Activated naive CD4-positive, alpha-beta T cell treated with anti-CD3 and anti-CD28 coated beads, Interleukin-2, amount 50 U/mL, for 24 hours (primary cell): Measurements from ENCODE around the gene POLA1.

Experiments
- H3K27ac Mint-ChIP-seq: one replicate; pipeline ENCODE4 v1.8.0; 2021; ENCODE audit warnings: mild to moderate bottlenecking, mixed read lengths
- H3K27me3 Mint-ChIP-seq: one replicate; pipeline ENCODE4 v1.8.0; 2021; ENCODE audit warnings: mixed read lengths
- H3K36me3 Mint-ChIP-seq: one replicate; pipeline ENCODE4 v1.8.0; 2021; ENCODE audit warnings: mixed read lengths
- H3K4me1 Mint-ChIP-seq: one replicate; pipeline ENCODE4 v1.8.0; 2021; ENCODE audit warnings: mixed read lengths
- H3K4me3 Mint-ChIP-seq: one replicate; pipeline ENCODE4 v1.8.0; 2021; ENCODE audit warnings: mild to moderate bottlenecking, mixed read lengths
- H3K9me3 Mint-ChIP-seq: one replicate; pipeline ENCODE4 v1.8.0; 2021; ENCODE audit warnings: mixed read lengths

POLA1 gene

DNA sequence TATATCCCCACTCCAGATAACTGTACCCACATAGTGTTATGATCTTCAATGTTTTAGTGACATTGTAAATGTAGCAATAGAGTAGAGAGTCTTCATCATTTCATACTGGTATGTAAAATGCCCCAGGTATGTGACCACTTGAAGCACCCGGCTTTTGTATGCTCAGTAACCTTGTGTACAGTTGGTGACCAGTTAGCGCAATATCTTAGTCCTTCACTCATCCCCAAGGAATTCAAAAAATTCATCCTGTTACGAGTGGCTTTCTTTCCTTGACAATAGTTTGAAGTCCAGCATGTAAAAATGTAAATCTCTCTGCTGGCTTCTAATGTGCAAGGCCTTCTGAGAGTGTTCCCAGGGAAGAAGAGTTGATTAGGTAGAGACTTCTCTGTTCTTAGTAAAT lies 176.4 kb downstream of the POLA1 start:
- Mint-ChIP-seq H3K4me1 (no peaks in the 10 kb centered on the region), H3K9me3 (no peaks in the 10 kb centered on the region), H3K36me3 (peaks cover 9% of the 10 kb centered on the region), H3K27ac (no peak overlapping the region), H3K27me3 (no peaks in the 10 kb centered on the region), H3K4me3 (no peak overlapping the region)

DNA sequence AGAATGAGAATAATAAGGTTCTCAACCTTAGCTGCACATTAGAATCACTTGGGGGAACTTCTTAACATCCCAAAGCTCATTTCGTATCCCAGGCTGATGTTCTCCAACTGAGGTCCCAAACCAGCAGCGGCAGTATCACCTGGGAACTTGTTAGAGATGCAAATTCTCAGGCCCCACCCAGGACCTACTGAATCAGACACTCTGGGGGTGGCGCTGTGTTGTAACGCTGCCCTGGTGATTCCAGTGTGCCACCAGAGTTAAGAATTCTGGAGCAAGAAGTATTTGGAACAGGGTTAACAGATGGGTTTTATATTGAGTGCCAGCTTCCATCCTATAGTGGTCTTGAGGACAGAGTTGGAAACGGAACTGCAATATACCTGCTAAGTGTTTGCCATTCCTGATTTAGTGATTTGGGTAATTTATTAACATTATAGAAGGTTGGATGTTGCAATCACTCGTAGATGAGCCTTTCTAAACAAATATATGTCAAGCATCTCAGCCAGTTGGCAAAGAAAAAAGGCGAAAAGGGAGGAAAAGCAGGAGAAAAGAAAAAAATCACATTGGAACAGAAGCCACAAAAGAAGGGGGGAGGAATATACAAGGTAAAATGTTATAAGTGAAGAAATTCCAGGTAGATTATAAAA lies 181.0 kb downstream of the POLA1 start:
- Mint-ChIP-seq H3K9me3 (no peaks in the 10 kb centered on the region), H3K27ac (no peak overlapping the region), H3K4me3 (no peak overlapping the region), H3K27me3 (no peaks in the 10 kb centered on the region), H3K4me1 (peaks cover 9% of the 10 kb centered on the region), H3K36me3 (peaks cover 5% of the 10 kb centered on the region)

- peaks cover 9% of the 10 kb centered on the region for H3K4me1 Mint-ChIP-seq
- no peaks in the 10 kb centered on the region for H3K27me3 Mint-ChIP-seq
- peaks cover 3% of the 10 kb centered on the region for H3K9me3 Mint-ChIP-seq
- H3K27ac Mint-ChIP-seq, result no peak overlapping the region
- peaks cover 8% of the 10 kb centered on the region for H3K36me3 Mint-ChIP-seq
- no peak overlapping the region for H3K4me3 Mint-ChIP-seq
Measured at GRCh38 chrX:24876530-24877287, 183.0 kb downstream of the POLA1 start.

DNA sequence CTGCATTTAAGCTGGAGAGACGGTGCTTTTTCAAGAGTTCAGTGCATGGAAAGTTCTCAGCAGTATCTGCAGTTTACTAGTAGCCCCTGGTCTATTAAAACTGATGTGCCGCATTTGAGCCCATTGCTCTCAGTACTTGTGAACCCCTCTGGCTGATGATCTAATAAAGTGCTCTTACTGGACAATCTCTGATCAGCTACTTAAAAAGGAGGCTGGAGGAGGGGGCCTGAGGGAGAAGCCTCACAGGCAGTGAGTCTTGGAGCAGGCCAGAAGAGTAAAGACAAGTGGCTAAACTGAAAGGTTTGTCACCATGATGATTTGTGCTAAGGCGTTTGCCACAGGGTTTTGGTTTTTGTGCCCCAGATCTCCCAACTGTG lies 183.6 kb downstream of the POLA1 start:
- H3K9me3 Mint-ChIP-seq, result peaks cover 4% of the 10 kb centered on the region
- no peak overlapping the region for H3K4me3 Mint-ChIP-seq
- H3K36me3 Mint-ChIP-seq, result peaks cover 10% of the 10 kb centered on the region
- H3K27ac Mint-ChIP-seq, result no peak overlapping the region
- peaks cover 9% of the 10 kb centered on the region for H3K4me1 Mint-ChIP-seq
- no peaks in the 10 kb centered on the region for H3K27me3 Mint-ChIP-seq

- H3K27me3 Mint-ChIP-seq, result no peaks in the 10 kb centered on the region
Measured at GRCh38 chrX:24877854-24878650, 184.3 kb downstream of the POLA1 start.

GRCh38 chrX:24879679-24880078 lies 186.0 kb downstream of the POLA1 start:
- Mint-ChIP-seq H3K27me3 (no peaks in the 10 kb centered on the region), H3K27ac (no peak overlapping the region), H3K4me1 (peaks cover 9% of the 10 kb centered on the region), H3K36me3 (peaks cover 7% of the 10 kb centered on the region), H3K9me3 (peaks cover 4% of the 10 kb centered on the region), H3K4me3 (no peak overlapping the region)

More at GRCh38 chrX:24877854-24878650, 184.3 kb downstream of the POLA1 start:
- Mint-ChIP-seq H3K36me3 (peaks cover 10% of the 10 kb centered on the region), H3K27ac (no peak overlapping the region), H3K9me3 (peaks cover 4% of the 10 kb centered on the region), H3K4me1 (peaks cover 9% of the 10 kb centered on the region), H3K4me3 (no peak overlapping the region)

GRCh38 chrX:24886916-24887315 lies 193.2 kb downstream of the POLA1 start:
- Mint-ChIP-seq H3K27me3 (no peaks in the 10 kb centered on the region), H3K36me3 (peaks cover 8% of the 10 kb centered on the region), H3K4me1 (no peaks in the 10 kb centered on the region), H3K4me3 (no peak overlapping the region), H3K9me3 (no peaks in the 10 kb centered on the region), H3K27ac (no peak overlapping the region)

DNA sequence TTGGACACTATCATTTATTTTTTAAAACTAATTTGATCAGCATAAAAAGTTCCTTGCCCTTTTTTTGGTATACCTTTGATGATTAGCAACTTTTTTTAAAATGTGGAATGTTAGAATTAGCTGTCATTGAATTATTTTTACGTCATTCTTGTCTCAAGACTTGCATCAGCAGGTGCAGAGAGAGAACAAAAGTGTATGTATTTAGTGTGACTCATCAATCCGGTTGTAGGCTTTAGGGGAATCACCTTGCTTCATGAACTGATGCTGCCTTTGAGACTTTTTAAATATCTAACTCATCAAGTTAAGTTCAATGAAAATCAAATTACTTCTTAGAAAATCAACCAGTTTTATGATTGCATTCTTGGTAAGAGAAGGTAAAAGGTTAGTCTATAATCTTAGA lies 197.0 kb downstream of the POLA1 start:
- Mint-ChIP-seq H3K4me1 (no peaks in the 10 kb centered on the region), H3K27me3 (no peaks in the 10 kb centered on the region), H3K27ac (no peak overlapping the region)

DNA sequence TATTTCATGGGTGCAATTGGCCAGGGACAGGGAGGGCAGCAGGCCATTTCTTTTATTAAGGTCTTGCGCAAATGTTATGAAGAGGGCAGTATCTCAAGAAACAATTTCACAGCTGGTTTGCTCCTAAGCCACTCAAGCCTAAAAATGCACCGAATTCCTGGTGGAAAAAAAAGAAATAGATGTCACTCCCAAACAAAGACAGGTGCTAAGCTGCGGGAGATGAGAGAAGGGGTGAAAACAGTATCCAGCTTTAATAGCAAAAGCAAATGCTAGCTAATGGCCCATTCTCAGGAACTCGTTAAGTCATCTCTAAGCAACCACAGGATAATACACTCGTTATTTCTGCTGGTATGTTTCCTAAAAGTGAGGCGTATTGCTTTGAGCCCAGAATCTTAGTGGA lies 205.7 kb downstream of the POLA1 start:
- H3K27ac Mint-ChIP-seq, result no peak overlapping the region
- H3K4me1 Mint-ChIP-seq, result no peaks in the 10 kb centered on the region
- no peak overlapping the region for H3K4me3 Mint-ChIP-seq
- H3K27me3 Mint-ChIP-seq, result no peaks in the 10 kb centered on the region
- H3K36me3 Mint-ChIP-seq, result peaks cover 14% of the 10 kb centered on the region
- no peaks in the 10 kb centered on the region for H3K9me3 Mint-ChIP-seq

More for the DNA sequence above, 197.0 kb downstream of the POLA1 start:
- Mint-ChIP-seq H3K4me3 (no peak overlapping the region), H3K9me3 (no peaks in the 10 kb centered on the region), H3K36me3 (peaks cover 21% of the 10 kb centered on the region)

- Mint-ChIP-seq H3K4me1 (no peaks in the 10 kb centered on the region), H3K9me3 (no peaks in the 10 kb centered on the region), H3K27me3 (no peaks in the 10 kb centered on the region), H3K4me3 (no peak overlapping the region), H3K36me3 (peaks cover 14% of the 10 kb centered on the region), H3K27ac (no peak overlapping the region)
Measured at GRCh38 chrX:24900234-24900633, 206.5 kb downstream of the POLA1 start.

DNA sequence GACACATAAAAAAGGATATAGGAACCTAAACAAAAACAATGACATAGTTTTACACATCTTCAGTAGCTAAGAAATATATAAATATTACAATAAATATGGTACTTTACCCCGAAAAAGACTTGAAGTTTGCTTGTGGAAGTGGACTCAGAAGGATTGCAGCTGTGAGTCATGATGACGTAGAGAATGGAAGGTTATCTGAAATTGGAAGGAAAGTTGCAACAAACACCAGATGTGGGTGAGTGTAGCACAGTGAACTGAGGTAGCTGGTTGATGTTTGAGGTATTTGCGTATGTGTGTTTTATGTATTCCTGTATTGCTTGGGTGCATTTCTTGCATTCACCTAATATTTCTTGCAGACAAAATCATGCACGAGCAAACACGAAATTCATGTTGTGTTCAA lies 209.1 kb downstream of the POLA1 start:
- no peak overlapping the region for H3K27ac Mint-ChIP-seq

DNA sequence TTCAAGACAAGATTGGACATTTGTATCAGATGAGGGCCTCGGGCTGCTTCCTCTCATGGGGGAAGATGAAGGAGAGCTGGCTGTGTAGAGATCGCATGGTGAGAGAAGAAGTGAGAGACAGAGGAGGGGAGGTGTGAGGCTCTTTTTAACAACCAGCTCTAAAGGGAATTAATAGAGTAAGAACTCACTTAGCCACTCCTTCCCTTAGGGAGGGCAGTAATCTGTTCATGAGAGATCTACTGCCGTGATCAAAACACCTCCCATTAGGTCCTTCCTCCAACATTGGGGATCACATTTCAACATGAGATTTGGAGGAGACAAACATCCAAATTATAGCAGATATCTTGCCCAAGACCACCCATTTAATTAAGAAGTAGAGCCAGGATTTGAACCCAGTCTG lies 225.0 kb downstream of the POLA1 start:
- H3K4me3 Mint-ChIP-seq, result no peak overlapping the region
- H3K4me1 Mint-ChIP-seq, result no peaks in the 10 kb centered on the region

More for the DNA sequence above, 209.1 kb downstream of the POLA1 start:
- Mint-ChIP-seq H3K9me3 (no peaks in the 10 kb centered on the region), H3K27me3 (no peaks in the 10 kb centered on the region), H3K4me1 (no peaks in the 10 kb centered on the region), H3K4me3 (no peak overlapping the region), H3K36me3 (peaks cover 10% of the 10 kb centered on the region)

DNA sequence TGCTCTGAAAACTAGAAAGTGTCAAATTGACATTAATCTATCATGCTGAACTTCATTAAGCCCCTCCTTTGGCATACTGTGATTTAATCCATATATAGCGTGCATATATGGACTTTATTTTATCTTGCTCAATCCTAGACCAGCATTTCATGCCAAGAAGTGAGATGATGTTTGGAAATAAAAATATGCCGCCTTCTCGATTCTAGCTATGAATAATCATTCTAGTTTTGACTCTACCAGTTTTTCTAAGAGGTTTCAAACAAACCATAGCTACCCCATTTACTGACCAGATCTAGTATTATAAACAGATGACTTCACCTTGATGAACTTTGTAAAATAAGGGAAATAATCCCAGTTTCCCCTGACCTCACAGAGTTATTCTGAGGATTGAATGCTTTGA lies 227.1 kb downstream of the POLA1 start:
- H3K4me3 Mint-ChIP-seq, result no peak overlapping the region
- no peaks in the 10 kb centered on the region for H3K27me3 Mint-ChIP-seq
- no peaks in the 10 kb centered on the region for H3K4me1 Mint-ChIP-seq
- H3K9me3 Mint-ChIP-seq, result no peaks in the 10 kb centered on the region
- H3K36me3 Mint-ChIP-seq, result peaks cover 6% of the 10 kb centered on the region
- no peak overlapping the region for H3K27ac Mint-ChIP-seq

More for the DNA sequence above, 225.0 kb downstream of the POLA1 start:
- H3K27ac Mint-ChIP-seq, result no peak overlapping the region
- H3K36me3 Mint-ChIP-seq, result peaks cover 6% of the 10 kb centered on the region
- no peaks in the 10 kb centered on the region for H3K27me3 Mint-ChIP-seq
- H3K9me3 Mint-ChIP-seq, result no peaks in the 10 kb centered on the region

- H3K9me3 Mint-ChIP-seq, result no peaks in the 10 kb centered on the region
- peaks cover 7% of the 10 kb centered on the region for H3K36me3 Mint-ChIP-seq
- H3K27ac Mint-ChIP-seq, result no peak overlapping the region
- no peaks in the 10 kb centered on the region for H3K27me3 Mint-ChIP-seq
- no peaks in the 10 kb centered on the region for H3K4me1 Mint-ChIP-seq
- H3K4me3 Mint-ChIP-seq, result no peak overlapping the region
Measured at GRCh38 chrX:24925430-24925829, 231.7 kb downstream of the POLA1 start.

DNA sequence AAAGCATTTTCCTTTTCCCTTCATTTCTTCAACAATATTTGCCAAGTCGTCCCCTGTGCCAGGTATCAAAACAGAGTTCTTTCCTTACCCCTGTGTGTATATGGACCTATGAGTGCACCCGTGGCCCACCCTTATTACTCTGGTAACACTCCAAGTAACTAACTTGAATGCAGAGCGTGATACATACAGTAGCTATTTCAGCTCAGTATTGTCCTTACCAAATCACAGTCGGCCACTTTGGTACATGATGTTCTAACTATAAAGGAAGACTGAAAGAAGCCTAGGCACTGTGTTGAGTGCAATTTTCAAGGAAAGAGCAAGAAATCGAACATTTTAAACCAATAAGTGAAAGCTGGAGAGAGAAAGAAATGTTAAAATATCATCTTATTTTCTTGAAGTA lies 233.7 kb downstream of the POLA1 start:
- Mint-ChIP-seq H3K9me3 (no peaks in the 10 kb centered on the region), H3K27ac (no peak overlapping the region), H3K27me3 (no peaks in the 10 kb centered on the region), H3K36me3 (peaks cover 6% of the 10 kb centered on the region), H3K4me1 (no peaks in the 10 kb centered on the region), H3K4me3 (no peak overlapping the region)

DNA sequence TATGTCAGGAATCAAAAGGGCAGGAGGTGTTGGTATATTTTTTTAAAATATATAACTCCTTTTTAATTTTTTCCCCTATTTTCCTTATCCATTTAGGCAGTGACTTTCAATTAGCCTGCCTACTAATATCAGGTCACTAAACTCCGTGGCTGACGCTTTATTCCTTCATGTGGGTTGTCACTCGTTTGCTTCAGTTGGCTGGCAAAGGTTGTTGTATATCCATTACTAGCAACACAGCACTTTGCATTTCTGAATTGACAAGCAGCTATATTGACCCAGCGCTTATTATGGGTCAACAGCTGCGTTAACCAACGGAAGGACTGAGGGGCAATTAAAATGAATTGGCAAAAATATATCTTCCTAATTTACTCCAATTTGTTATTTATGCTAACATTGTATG lies 234.4 kb downstream of the POLA1 start:
- no peaks in the 10 kb centered on the region for H3K4me1 Mint-ChIP-seq
- no peak overlapping the region for H3K4me3 Mint-ChIP-seq
- H3K27me3 Mint-ChIP-seq, result no peaks in the 10 kb centered on the region

More for the DNA sequence above, 234.4 kb downstream of the POLA1 start:
- H3K9me3 Mint-ChIP-seq, result no peaks in the 10 kb centered on the region
- H3K36me3 Mint-ChIP-seq, result peaks cover 6% of the 10 kb centered on the region
- H3K27ac Mint-ChIP-seq, result no peak overlapping the region
